Kidney epithelial cell (primary cell): ENCODE results near the gene ATXN1. TPM values are rescaled to one million over a fixed set of nuclear protein-coding genes. Genes with fewer than 3 reads are reported as not detected.

Experiments used
- DNase-seq: peaks from one replicate; pipeline ENCODE4 v3.0.0-alpha.2; 2010; ENCODE audit warnings: low read depth
- H3K27me3 ChIP-seq: 2 replicates; pipeline ENCODE4 v1.6.0; 2011; ENCODE audit warnings: low read length; ENCODE audit not compliant: control insufficient read depth, insufficient read depth
- H3K36me3 ChIP-seq: 2 replicates; pipeline ENCODE4 v1.5.1; 2011; ENCODE audit warnings: low read length; ENCODE audit not compliant: control insufficient read depth, insufficient read depth
- H3K4me3 ChIP-seq: 2 replicates; pipeline ENCODE4 v1.5.1; 2011; ENCODE audit warnings: low read depth, mild to moderate bottlenecking, control low read depth, low read length
- total RNA-seq: library from RNA; depleted of rRNA; stranded (reverse); fragments of >200 nt; gene quantifications from 2 replicates; pipeline ENCODE4 v1.2.3, GENCODE V29; 2015
- TF ChIP-seq, protein P1 (sequence below): IDR thresholded peaks from 2 replicates; pipeline ENCODE4 v1.5.1; 2011; ENCODE audit warnings: mild to moderate bottlenecking, moderate library complexity, low read length, control low read depth, inconsistent platforms; ENCODE audit not compliant: insufficient read depth, poor library complexity, severe bottlenecking

The ATXN1 gene
- total RNA-seq, 1 donor from 2014 or later, result 12.5 TPM

DNA sequence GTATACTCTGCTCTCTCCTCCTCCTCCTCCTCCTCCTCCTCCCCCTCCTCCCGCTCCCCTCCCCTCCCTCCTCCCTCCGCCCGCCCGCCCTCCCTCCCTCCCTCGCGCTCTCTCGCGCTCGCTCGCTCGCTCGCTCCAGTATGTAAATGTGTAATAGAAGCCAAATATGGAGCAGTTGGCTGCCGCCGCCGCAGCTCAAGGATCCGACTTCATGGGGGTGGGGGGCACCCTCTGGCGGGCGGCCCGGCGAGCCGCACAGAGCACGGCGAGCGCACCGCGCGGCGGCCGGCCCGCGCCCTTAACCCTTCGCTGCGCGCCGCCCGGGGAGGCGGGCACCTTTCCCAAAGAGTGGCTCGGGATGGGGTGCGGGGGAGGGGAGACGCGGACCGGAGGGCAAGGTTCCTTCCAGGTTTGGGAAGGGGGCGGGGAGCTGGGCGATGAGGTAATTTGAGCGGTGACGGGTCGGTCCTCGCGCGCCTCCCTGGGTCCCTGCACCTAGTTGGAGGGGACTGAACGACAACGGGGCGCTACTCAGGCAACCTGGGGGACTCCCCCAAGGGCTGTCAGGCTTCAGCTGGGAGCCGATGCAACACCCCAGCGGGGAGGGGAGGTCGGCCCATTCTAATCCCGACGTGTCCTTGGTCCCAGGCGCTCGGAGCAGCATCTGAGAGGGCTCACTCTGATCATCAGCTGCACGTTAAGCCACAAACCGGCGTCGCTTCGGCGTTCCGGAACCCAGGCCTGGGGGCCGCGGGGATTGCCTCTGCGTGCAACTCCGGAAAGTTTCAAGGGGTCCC is 409 bp upstream of the ATXN1 start:
- DNase-seq, result no peak
- peak overlapping the region; percentile 70 for H3K4me3 ChIP-seq
- no peaks in the 10 kb centered on the region for H3K27me3 ChIP-seq
- no peaks in the 10 kb centered on the region for H3K36me3 ChIP-seq
- TF ChIP-seq, protein P1, sequence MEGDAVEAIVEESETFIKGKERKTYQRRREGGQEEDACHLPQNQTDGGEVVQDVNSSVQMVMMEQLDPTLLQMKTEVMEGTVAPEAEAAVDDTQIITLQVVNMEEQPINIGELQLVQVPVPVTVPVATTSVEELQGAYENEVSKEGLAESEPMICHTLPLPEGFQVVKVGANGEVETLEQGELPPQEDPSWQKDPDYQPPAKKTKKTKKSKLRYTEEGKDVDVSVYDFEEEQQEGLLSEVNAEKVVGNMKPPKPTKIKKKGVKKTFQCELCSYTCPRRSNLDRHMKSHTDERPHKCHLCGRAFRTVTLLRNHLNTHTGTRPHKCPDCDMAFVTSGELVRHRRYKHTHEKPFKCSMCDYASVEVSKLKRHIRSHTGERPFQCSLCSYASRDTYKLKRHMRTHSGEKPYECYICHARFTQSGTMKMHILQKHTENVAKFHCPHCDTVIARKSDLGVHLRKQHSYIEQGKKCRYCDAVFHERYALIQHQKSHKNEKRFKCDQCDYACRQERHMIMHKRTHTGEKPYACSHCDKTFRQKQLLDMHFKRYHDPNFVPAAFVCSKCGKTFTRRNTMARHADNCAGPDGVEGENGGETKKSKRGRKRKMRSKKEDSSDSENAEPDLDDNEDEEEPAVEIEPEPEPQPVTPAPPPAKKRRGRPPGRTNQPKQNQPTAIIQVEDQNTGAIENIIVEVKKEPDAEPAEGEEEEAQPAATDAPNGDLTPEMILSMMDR, result peak; percentile 33

DNA sequence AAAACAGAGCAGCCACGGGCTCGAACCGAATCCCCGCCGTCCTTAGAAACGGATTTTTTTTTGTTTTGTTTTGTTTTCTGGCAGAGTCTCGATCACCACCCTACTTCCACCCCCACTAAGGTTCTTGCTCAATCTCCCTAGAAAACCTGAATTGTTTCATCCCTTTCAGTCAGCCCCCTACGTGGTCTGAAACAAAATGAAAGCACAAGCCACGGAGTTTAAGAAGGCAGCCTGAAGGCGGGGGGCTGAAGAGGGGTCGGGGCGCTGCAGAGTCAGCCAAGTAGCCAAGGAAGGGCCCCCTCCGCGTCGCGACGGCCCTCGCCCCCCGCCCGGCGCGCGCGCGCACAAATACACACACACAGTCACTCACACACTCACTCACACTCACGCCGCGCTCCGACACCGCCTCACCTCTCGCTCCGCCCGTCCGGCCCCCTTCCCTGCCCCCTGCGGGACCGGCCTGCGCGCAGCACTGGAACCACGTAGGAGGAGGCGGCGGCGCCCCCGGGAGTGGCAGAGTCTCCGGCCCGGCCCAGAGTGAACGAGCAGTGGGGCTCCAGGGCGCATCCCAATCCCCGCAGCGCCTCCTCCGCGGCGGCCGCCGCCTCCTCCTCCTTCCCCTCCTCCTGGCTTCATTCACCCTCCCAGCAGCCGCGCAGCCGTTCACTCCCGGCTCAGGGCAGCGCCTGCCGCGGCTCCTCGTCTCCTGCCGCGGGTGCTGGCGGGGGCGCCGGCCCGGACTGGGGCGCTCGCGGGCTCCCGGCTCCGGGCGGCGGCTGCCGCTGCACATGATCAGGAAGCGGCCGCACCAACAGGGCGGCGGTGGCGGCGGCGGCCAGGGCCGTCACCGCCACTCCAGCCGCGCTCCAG is 1.4 kb downstream of the ATXN1 start:
- H3K27me3 ChIP-seq, result no peaks in the 10 kb centered on the region
- no peaks in the 10 kb centered on the region for H3K36me3 ChIP-seq
- TF ChIP-seq, protein P1, result no peak
- H3K4me3 ChIP-seq, result peak overlapping the region; percentile 70
- DNase-seq, result no peak

GRCh38 chr6:16759181-16759645 is 2.0 kb downstream of the ATXN1 start:
- Histone ChIP-seq H3K36me3 (no peaks in the 10 kb centered on the region), H3K4me3 (peak overlapping the region; percentile 70), H3K27me3 (no peaks in the 10 kb centered on the region)
- DNase-seq, result no peak
- TF ChIP-seq, protein P1, result no peak

GRCh38 chr6:16758163-16758975 is 2.9 kb downstream of the ATXN1 start:
- Histone ChIP-seq H3K27me3 (no peaks in the 10 kb centered on the region), H3K36me3 (no peaks in the 10 kb centered on the region), H3K4me3 (no peak overlapping the region)
- TF ChIP-seq, protein P1, result no peak
- no peak for DNase-seq

GRCh38 chr6:16757332-16757731 is 3.9 kb downstream of the ATXN1 start:
- TF ChIP-seq, protein P1, result no peak
- DNase-seq, result no peak
- Histone ChIP-seq H3K4me3 (no peak overlapping the region), H3K27me3 (no peaks in the 10 kb centered on the region), H3K36me3 (peaks cover 1% of the 10 kb centered on the region)
